GM21526 (cell line): ENCODE measurements around the gene NQO2.

ENCODE experiments used
- ATAC-seq: cut with Tn5 transposase; IDR thresholded peaks from one replicate; pipeline ENCODE4 v1.9.1; 2021; ENCODE audit warnings: moderate library complexity; ENCODE audit not compliant: unreplicated experiment, low FRiP score

NQO2 gene, protein sequence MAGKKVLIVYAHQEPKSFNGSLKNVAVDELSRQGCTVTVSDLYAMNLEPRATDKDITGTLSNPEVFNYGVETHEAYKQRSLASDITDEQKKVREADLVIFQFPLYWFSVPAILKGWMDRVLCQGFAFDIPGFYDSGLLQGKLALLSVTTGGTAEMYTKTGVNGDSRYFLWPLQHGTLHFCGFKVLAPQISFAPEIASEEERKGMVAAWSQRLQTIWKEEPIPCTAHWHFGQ

DNA sequence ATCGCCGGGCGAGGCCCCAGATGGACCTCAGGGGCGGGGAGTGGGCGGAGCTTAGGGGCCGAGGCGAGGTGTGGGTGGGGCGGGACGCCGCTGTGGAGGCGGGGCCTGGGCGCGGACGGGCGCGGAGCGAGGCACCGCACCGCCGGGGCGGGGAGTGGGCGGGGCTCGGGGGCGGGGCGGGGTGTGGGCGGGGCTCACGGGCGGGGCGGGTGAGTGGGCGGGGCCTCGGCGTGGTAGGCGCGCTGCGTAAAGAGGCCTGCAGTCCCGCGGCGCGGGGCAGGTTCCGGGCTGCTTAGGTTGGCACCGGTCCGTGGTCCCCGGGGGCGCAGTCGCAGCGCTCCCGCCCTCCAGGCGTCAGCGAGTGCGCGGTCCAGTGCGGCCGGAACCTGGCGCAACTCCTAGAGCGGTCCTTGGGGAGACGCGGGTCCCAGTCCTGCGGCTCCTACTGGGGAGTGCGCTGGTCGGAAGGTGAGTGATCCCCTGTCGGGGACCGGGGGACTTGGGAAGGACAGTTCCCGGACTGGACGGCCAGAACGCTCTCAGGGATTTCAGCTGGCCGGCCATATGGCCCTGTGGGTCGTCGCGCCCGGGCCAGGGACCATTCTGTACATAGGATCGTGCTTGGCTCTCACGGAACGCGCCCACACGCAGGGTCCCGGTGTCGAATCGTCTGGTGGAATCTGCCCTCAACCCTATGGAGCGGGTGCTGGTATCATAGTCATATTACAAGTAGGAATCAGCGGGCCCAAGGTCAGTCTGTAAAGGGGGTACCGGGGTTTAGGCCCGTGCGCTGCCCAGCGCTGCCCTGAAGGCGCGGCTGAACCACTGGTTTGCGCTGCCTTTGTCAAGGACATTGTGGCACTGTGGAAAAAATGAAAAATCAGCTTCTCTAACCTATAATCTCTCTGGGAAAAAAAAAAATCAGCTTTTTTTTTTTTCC is at the start of gene NQO2:
NQO2 (plus strand) TSS at position 277 of the 940 bp plus-strand sequence. CDS start 6,659 bp downstream, outside the sequence.
- ATAC-seq = peak; percentile 64

DNA sequence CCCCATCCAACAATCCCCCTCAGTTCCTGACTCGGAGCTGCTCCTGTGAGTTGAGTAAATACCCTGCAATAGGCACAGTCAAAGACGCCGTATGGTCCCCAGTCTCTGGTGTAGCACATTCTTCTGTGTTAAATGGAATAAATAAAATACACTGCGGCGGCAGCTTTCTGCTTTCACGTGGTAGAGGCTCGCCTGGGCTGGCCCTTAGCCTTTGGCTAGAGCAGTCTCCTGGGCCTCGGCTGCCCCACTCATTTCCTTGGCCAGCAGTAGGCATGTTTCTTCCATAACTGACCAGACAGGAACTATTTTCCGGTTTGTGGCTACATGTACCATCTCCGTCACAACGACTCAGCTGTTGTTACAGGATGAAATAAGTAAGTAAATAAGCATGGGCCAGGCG is 49.0 kb upstream of the NQO2 start:
- ATAC-seq = no peak

DNA sequence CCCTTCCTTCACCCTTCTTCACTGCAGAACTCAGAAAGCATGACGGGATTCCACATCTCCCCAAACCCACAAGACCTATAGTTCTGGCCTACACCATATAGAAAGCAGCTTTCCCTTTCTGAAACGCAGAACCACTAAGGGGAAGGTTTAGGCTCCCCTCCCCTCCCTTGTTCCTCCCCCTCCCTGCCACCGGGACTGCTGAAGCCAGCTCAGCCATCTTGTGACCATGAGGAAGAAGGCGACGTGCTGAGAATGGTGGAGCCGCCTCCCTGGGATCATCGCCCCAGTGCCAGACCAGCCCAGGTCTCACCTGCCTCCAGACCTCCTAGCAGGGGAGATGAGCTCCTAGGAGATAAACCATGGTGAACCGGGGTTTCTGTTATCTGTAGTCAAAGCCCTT is 48.0 kb upstream of the NQO2 start:
- no peak for ATAC-seq

DNA sequence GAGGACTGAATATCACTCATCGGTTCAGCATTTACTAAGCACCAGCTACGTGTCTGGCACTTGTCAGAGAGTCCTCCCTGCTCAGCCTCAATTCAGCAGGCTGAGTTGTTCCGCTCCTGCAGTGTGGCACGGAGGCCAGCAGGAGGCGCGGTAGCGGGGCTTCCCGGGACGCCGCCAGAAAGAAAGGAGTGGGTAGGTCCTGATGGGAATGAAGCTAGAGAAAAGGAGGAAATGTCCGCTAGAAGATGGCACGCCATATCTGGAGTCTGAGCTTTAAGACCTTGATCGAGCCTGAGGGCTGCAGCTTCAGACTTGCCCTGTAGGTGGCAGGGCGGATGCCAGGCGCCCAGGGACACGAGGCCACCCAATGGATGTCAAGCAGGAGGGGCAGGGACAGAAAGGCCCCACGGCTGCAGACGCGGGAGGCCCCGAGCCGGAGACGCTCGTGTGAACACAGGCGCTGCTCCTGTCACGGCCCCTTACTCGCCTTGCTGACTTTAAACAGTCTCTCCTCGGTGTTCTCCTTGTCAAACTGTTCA is 47.1 kb upstream of the NQO2 start:
- peak; percentile 59 for ATAC-seq

DNA sequence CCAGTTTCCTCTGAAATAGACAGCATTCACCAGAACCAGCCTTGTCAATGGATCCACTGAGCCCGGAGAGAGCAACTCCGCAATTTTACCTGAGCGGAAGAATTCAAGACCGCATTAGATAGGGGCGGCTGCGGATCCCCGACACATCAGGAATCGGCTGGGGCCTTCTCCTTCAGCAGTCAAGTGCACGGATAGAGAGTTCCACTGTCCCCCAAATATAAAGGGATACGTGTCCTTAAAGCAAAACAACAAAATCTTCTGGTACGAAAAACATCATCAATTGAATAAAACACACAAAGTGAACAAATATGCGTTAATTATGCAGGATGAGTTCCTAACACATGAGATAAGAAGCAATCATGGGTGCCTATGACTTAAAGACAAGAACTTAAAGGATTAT is 46.6 kb upstream of the NQO2 start:
- no peak for ATAC-seq

DNA sequence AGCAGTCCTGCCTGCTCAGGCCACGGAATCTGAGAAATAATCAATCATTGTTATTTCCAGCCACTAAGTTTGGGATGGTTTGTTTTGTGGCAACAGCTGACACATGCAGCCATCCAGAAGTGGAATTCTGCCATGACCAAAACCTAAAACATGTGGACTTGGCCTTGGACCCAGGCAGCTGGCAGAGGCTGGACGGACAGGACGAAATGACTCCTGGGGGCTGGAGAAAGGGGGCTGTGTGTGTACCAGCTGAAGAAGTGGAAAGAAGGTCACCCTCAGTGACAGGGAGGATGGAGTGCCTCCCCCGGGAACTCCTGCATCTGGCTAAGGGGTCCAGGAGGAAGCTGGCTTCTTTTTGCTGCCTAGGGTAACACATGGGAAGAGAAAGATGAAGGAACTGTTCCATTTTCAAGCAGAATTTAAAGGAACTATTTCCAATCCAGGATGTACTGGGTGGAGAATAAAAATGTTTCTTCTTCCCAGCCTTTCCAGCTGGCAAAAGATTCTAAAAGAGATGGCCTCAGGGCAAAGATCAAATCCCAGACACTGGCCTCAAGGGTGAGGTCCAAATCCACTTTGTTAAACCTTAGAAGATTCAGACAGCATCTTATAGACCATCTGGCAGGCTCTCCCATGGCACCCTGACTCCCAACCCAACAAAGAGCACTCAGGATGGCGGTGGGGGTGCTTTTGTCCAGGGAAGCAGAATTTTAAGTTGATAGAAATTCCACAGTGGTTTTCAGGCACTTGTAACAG is 42.6 kb upstream of the NQO2 start:
- no peak for ATAC-seq

DNA sequence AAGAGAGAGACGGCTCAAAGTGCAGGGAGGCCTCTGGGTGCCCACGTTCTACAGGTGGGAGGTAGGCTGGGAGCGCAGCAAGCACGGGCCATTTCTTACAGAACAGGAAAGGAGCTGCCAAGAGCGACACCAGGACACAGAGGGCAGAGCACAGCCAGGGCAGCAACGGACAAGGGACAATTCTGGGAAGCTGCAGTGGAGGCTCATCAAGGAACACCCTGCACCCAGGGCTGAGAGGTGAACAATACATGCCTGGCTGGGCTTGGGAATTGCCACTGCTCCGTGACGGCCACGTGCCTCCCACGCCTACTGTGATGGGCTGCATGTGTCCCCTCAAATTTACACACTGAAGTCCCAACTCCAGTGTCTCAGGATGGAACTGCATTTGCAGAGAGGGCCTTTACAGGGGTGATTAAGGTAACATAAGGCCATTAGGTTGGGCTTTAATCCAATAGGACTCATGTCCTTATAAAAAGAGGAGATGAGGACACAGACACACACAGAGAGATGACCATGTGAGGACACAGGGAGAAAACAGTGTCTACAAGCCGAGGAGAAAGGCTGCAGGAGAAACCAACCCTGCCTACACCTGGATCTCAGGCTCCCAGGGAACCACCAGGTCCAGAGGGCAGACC is 41.9 kb upstream of the NQO2 start:
- ATAC-seq = no peak

DNA sequence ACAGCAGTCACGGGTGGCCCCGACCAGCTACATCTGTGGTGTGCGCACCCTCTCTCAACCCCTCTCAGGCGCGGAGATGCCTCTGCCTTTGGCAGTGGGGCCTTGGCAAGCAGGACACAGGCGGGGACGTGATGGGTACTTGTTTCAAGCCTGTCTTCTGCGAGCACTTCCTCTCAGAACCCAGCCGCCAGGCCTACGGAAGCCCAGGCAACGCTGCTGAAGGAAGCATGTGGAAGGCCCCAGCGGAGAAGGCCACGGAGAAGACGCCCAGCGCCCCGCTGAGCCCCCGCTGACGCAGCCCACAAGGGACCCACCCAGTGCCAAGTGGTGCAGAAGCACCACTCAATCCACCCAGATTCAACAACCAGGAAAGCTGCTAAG is 41.4 kb upstream of the NQO2 start:
- no peak for ATAC-seq

DNA sequence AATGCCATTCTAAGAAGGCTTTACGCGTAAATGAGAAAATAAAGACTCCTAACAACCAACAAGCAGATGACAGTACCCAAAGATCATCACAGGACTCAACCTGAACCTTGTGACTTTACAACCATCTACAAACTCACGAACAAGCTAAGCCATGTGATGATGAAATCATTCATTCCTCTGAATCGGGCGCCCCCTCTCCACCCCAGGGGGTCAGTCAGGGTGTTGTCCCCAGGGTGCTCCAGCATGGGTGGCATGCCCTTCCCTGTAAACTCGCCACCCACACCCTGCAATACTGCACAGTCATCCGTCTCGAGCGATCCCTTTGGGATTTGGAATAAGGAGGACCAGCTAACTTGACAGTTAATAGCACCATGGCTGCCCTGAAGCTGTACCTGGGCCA is 40.9 kb upstream of the NQO2 start:
- no peak for ATAC-seq

DNA sequence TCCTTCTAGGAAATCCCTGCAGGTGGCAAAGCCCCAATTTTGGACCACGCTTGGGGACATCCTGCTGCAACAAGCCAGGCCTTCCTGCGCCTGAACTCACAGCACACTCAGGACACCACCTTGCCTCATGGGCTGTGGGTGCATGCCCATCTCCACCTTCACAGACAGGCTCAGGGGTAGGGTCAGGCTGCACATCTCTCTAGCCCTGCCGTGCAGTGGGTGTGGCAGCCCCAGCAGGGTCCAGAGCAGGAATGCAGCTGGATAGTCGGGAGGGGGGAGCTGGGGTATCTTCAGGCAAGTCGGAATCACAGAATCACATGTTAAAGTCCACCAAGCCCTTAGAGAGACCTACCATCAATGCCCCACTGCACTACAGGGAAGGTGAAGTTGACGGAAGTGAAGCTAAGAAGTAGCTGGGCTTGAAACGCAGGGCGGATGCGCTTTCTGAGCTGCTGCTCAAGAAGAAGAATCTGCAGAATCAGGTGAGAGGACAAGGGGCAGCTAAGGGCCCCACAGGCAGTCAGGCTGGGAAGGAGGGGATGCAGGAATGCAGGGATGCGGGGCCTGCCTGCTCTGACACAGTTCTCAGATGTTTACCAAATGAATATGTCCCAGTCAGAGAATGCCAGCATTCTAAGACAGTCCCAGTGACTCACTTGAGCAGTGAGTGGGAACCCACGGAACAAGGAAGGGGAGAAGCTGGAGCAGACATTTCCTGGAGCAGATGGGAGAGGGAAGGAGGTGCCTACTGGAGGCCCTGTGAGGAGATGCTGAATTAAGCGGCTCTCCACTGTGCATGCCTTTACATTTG is 39.6 kb upstream of the NQO2 start:
- no peak for ATAC-seq

DNA sequence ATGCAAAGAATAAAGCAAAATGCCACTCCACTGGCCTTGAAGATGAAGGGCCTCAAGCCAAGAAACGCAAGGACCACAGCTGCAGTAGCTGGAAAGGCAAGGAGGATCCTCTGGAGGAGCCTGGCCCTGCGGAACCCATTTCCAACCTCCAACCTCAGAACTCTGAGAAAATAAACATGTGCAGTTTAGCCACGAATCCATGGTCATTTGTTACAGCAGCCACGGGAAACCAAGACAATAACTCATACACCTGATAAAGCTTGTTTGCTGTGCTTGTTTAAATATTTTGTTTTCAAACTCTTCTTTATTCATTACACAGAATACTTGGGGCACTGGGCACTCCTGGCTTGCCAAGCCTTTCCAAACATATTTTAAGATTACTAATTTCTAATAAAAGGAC is 38.8 kb upstream of the NQO2 start:
- ATAC-seq = no peak

DNA sequence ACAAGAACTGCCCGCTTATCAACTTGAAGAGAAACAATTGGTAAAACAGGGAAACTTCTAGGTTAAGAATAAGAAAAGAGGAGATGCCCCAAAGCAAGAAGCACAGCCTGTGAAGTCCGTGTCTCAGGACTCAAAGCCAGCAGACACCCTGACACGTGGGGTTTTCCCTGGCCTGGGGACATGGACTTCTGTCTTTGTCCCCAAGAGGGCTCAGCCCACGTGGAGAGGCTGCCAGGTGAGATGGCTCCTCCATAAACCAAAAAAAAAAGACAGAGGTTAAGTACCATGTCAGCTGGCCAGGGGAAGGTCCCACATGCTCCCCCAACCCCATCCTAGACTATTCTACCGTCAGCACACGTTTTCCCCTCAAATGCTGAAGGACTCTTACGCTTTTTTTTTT is 38.2 kb upstream of the NQO2 start:
- ATAC-seq = no peak

DNA sequence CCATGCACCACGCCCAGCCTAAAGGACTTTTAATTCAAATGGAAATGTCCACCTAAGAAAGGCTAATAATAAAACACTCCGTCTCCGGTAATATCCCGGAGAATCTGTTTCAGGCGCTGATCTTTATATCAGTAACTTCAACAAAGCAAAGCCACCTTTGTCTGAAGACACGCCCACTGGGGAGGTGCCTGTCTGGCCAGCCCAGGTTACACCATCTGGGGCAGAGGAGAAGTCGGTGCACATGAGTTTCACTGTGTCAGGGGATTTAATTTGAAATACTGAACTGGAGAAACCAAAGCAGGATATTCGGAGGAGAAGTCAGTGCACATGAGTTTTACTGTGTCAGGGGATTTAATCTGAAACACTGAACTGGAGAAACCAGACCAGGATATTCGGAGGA is 37.7 kb upstream of the NQO2 start:
- no peak for ATAC-seq

DNA sequence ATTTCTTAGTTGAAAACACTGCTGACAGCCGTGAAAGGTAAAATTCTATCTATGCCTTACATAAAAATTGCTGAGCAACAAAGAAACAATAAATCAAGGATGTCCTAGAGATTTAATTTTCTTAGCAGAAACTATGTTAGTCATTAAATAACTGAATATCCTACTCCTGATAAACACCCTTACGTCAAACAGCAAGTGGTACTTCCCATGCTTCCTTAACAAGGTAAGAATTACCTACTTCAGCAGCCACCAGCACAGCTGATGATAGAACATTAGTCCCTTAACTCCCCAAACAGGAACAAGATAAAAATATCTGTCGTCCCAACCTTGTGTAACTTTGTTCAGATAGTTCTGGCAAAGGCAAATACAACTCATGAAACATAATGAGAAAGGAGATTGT is 37.1 kb upstream of the NQO2 start:
- no peak for ATAC-seq

DNA sequence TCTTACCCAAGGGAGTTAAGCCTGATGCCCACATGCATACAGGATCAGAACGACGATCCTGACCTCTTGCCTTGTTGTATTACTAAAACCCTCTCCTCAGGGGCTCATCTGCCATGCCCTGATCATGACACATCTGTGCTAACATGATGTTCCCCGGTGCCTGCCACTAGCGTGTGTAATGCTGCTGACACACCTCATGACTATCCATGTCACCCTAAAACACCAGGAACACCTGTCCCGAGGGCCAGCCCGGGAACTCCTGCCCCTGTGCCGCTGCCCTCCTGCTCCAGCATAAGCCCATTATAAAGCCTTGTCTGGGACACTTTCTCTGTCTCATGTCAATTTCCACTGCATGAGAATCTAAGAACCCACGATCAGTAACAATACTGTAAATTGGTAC is 35.9 kb upstream of the NQO2 start:
- ATAC-seq = no peak

DNA sequence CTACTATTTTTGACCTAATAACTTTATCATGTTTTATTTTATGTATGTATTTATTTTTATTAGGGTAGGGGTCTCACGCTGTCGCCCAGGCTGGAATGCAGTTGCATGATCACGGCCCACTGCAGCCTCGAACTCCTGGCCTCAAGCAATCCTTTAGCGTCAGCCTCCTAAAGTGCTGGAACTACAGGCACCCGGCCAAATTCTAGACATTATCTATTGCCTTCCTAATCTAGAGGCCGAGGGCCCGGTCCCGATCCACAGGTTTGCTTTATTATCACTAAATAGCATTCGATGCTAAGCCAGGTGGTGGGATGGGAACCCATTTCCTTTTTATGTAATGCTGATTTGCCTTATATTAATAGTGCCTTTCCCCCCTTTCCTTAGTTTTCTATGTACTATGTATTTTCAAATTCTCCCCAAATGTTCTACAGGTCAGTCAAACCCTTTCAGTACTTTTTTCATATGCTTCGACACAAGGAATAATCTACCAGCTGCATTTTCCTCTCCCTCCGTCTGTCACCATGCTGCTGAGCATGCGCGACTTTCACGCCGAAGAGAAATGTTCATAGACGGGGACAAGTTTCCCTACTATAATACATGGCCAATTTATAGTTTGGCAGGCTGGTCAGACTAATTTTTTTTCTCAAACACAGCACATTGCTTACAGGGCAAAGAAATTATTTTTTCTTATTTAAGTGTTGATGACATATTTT is 34.7 kb upstream of the NQO2 start:
- no peak for ATAC-seq

DNA sequence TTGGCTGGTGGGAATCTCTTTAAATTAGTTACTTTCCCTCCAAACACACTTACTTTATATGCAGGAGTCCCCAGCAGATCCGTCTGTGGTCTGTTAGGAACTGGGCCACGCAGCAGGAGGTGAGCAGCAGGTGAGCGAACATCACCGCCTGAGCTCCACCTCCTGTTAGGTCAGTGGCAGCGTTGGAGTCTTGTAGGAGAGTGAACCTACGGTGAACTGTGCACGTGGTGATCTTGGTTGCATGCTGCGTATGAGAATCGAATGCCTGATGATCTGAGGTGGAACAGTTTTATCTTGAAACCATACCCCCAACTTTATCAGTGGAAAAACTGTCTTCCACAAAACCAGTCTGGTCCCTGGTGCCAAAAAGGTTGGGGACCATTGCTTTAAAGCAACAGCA is 33.3 kb upstream of the NQO2 start:
- ATAC-seq = no peak

DNA sequence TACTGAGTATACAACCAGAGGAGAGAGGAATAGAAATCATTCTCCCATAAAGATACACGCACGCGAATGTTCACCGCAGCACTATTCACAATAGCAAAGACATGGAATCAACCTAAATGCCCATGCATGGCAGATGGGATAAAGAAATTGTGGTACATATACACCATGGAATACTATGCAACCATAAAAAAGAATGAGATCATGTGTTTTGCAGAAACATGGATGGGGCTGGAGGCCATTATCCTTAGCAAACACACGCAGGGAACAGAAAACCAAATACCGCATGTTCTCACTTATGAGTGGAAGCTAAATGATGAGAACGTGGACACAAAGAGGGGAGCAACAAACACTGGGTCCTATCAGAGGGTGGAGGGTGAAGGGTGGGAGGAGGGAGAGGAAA is 31.8 kb upstream of the NQO2 start:
- ATAC-seq = no peak

DNA sequence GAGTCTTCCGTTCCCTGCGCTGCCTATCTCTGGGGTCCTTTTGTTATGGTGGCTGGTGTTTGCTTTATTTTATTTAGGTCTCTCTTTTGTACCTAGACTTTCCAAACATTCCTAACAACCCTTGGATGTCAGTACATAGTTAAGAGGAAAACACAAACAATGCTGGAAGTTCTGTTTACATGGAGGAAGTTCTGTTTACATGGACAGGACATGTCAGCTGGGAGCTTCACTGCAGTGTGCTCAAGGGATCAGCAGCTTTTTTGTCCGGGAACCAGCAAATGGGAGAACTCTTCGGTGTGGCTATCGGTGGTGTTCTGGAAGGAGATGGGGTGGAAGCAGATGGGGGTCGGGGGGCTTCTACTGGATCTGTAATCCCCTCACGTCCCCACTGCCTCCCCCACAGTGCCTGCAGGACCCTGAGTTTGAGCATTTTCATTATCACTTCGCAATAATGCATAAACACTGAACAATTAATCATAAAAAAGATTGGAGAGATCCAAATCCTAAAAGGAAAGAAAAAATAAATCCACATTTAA is 31.0 kb upstream of the NQO2 start:
- no peak for ATAC-seq
